22Rv1 (cell line): Measurements from ENCODE around the gene PMM2.

Source experiments
- H3K27ac ChIP-seq: fragments of 450-650 bp; 2 replicates; pipeline ENCODE4 v1.5.1; 2017
- CTCF ChIP-seq: fragments of 450-650 bp; IDR thresholded peaks from 2 replicates; pipeline ENCODE4 v1.5.1; 2017; ENCODE audit warnings: mild to moderate bottlenecking
- ZFX ChIP-seq: fragments of 450-650 bp; IDR thresholded peaks from 2 replicates; pipeline ENCODE4 v1.6.1; 2017; ENCODE audit warnings: antibody characterized with exemption, borderline replicate concordance

The PMM2 gene

GRCh38 chr16:8768283-8768682 is 29.4 kb upstream of the PMM2 start:
- no peak for TF ChIP-seq ZFX
- no peak for TF ChIP-seq CTCF
- H3K27ac ChIP-seq, result no peak overlapping the region

GRCh38 chr16:8768692-8769091 is 28.9 kb upstream of the PMM2 start:
- no peak overlapping the region for H3K27ac ChIP-seq
- TF ChIP-seq ZFX (no peak), CTCF (no peak)

GRCh38 chr16:8773537-8773936 is 24.1 kb upstream of the PMM2 start:
- no peak overlapping the region for H3K27ac ChIP-seq
- no peak for TF ChIP-seq ZFX
- no peak for TF ChIP-seq CTCF

- H3K27ac ChIP-seq, result no peak overlapping the region
- no peak for TF ChIP-seq CTCF
- TF ChIP-seq ZFX, result no peak
Observed at GRCh38 chr16:8774208-8774607, 23.4 kb upstream of the PMM2 start.

GRCh38 chr16:8775359-8775758 is 22.3 kb upstream of the PMM2 start:
- TF ChIP-seq ZFX, result no peak
- TF ChIP-seq CTCF, result no peak
- H3K27ac ChIP-seq, result no peak overlapping the region

GRCh38 chr16:8776129-8776584 is 21.5 kb upstream of the PMM2 start:
- H3K27ac ChIP-seq, result no peak overlapping the region
- TF ChIP-seq CTCF, result no peak
- no peak for TF ChIP-seq ZFX

- TF ChIP-seq CTCF, result no peak
- TF ChIP-seq ZFX, result no peak
- no peak overlapping the region for H3K27ac ChIP-seq
Observed at GRCh38 chr16:8777217-8777616, 20.4 kb upstream of the PMM2 start.
